Measurements from ENCODE around the gene GCNT2.

DNA sequence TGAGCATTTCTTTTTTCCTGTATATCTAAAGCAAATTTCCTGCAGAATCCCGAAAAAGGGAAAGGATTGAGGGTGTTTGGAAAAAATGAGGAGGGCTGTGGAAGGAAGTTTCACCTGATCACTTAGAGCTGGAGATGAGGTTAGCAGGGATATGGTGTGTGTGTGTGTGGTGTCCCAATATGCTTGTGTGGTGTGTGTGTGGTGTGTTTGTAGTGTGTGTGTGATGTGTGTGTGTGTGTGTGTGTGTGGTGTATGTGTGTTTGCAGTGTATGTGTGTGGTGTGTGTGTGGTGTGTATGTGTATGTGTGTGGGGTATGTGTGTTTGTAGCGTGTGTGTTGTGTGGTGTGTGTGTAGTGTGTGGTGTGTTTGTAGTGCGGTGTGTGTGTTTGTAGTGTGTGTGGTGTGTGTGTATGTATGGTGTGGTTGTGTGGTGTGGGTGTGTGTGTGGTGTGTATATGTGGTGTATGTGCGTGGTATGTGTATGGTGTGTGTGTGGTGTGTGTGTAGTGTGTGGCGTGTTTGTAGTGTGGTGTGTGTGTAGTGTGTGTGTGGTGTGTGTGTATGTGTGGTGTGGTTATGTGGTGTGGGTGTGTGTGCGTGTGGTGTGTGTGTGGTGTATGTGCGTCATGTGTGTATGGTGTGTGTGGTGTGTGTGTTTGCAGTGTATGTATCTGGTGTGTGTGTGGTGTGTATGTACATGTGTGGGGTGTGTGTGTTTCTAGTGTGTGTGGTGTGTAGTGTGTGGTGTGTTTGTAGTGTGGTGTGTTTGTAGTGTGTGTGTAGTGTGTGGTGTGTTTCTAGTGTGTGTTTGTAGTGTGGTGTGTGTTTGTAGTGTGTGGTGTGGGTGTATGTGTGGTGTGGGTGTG, 67.6 kb downstream of the GCNT2 start:
- TF ChIP-seq, protein P1, sequence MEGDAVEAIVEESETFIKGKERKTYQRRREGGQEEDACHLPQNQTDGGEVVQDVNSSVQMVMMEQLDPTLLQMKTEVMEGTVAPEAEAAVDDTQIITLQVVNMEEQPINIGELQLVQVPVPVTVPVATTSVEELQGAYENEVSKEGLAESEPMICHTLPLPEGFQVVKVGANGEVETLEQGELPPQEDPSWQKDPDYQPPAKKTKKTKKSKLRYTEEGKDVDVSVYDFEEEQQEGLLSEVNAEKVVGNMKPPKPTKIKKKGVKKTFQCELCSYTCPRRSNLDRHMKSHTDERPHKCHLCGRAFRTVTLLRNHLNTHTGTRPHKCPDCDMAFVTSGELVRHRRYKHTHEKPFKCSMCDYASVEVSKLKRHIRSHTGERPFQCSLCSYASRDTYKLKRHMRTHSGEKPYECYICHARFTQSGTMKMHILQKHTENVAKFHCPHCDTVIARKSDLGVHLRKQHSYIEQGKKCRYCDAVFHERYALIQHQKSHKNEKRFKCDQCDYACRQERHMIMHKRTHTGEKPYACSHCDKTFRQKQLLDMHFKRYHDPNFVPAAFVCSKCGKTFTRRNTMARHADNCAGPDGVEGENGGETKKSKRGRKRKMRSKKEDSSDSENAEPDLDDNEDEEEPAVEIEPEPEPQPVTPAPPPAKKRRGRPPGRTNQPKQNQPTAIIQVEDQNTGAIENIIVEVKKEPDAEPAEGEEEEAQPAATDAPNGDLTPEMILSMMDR (IDR thresholded peaks at IDR 0.05), result no peak
- no peak for TF ChIP-seq POLR2A (IDR thresholded peaks at IDR 0.05)
